Stimulated activated CD8-positive, alpha-beta memory T cell treated with anti-CD3 and anti-CD28 coated beads, Interleukin-15, amount 100 ng/mL, for 4 hours (primary cell): ENCODE results near the gene CD34.
"Not testable (repeated sequence)": the region's sequence is repeated elsewhere in the genome, so short reads cannot be mapped to it uniquely, and the experiment has no call there.

Source experiments
- DNase-seq, 2 donors: peaks; one replicate each; pipeline ENCODE4 v3.0.0-alpha.2; 2020; ENCODE audit warnings: low read depth in 2 of 2

Gene CD34

DNA sequence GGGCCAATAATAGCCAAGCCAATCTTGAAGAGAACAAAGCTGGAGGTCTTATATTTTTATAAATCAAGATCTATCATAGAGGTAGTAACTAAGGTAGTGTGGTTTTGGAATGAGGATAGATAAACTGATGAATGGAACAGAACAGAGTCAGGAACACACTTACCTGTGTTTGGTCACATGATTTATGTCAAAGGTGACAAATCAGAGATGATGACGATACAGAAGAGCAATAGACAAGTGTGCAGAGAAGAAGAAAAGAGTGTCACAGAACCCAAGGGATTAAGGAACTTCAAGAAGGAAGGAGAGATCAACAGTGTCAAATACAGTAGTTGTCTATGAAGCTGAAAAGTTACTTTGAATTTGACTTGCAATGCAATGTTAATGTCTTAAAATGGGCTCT, 16.1 kb upstream of the CD34 start:
- DNase-seq = no peak

- not testable (repeated sequence) for DNase-seq
Observed at GRCh38 chr1:207925969-207926368, 15.0 kb upstream of the CD34 start.

GRCh38 chr1:207925210-207925609, 14.3 kb upstream of the CD34 start:
- no peak for DNase-seq

GRCh38 chr1:207923561-207923960, 12.6 kb upstream of the CD34 start:
- DNase-seq = no peak

- no peak for DNase-seq
Observed at GRCh38 chr1:207923121-207923520, 12.2 kb upstream of the CD34 start.

- DNase-seq = no peak
Observed at GRCh38 chr1:207922554-207922953, 11.6 kb upstream of the CD34 start.

GRCh38 chr1:207921321-207921720, 10.4 kb upstream of the CD34 start:
- DNase-seq = no peak

GRCh38 chr1:207920444-207921021, 9.6 kb upstream of the CD34 start:
- DNase-seq = no peak

DNA sequence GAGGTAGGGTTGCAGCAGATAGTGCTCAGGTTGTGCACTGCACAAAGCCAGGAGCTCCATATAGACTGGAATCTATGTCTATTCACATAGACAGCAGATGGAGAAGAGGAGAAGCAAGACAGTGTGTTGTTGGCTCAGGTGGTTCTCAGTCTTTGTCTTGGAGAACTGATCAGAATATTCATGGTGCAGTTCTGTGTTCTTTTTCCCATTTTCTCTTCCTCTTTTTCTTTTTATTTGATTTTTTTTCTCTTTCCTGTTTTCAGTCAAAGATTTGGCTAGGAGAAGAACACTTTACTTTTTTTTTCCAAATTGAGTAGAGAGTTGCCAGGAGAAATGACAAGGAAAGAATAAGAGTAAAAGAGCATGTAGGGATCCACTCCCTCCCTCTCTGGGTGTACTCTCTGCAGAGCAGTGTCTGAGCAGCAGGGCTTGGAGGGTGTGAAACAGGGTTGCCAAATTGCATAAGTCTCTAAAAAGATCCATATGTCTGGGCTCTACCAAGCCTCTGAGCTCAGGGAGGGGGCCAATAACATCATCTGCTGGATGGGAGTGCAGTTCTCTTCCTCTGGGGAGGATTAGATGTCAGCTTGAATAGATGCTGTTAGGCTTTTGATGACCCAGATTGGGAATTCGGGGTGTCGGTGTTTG, 8.7 kb upstream of the CD34 start:
- no peak for DNase-seq

DNA sequence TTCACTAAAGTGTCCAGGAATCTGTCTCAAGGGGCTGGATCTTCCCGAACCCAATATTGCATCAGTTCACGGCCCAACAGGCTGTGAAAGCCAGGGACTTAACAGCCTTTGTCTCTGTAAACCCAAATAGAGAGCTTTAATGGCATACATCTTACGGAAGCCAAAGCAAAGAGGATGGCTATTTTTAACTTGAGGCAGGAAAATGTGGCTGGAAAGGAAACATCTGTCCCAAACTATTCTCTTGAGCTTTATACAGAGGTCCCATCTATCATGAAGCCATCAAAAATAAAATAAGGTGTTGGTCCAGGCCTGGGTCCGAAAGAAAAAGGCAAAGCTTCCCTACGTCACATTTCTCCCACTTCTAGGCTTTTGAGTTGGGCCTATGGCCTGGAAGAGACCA, 7.7 kb upstream of the CD34 start:
- DNase-seq = no peak

DNA sequence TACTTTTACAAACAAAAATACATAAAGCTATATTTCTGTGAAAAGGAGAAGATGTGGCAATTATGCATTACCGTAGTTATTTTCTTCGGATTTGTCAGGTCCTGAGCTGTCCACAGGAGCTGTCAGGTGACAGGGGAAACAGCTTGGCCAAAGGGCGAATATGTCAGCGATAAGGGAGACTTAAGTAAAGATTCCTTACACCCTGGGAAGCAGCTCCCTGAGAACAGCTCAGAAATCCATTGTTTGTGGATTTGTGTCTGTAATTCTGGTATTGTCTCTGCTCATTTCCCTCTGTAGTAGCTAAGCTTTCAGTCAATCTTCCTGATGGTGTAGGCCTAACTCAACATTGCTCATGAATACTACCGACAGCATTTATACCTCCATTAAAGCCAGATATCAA, 7.1 kb upstream of the CD34 start:
- DNase-seq = no peak

DNA sequence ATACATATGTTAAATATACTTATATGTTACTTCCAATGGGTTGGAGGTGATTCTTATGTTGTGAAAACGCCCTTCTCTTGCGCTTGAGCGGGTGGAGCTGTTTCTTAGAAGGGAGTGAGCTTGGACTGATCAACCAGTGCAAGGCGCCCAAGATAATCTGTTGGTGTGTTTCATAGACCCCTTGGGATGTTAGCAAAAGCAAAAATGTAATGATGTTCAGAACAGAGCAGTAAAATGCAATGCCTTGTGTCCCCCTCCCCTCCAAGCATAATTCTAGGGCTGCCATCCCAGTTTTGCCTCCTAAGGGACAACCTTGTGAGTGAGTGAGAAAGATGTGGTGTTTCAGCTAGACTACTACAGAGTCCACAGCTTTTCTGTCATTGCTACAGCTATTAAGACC, 6.2 kb upstream of the CD34 start:
- no peak for DNase-seq

DNA sequence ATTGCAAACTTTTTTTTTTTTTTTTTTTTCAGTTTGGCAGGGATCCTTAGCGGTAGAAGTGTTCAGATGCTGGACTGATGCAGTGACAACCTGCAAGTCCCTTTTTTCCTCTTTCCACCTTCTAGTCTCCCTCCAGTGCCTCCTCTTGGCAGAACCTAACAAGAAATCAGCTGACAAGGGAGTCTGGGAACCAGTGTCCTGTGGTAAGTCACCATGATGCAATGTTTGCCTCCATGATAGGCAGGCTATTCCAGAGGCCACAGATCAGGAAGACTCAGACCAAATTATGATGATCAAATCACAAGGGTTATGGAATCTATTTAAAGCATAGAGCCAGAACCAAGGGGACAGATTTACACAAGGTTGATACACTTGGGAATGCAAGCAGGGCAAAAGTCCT, 3.0 kb upstream of the CD34 start:
- no peak for DNase-seq

GRCh38 chr1:207911856-207912760, 1.2 kb upstream of the CD34 start:
- no peak for DNase-seq

DNA sequence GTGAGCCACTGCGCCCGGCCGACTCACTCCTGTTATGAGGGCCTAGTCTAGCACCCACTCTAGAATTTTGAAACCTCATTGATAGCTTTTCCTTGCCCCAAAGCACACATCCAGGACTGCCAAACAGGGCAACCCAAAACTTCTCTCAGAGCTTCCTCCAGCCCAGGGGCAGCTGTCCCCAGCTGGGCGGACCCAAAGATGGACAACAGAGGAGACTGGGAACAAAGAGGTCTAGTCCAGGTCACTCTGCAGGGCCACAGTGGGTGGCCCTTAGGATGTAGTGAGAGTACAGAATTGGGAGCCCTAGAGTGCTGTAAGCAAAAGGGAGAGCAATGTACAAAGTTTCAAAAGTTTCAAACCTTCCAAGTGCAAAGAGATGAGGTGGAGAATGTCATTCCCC, 1.2 kb downstream of the CD34 start:
- no peak for DNase-seq

- DNase-seq = no peak
Observed at GRCh38 chr1:207908107-207908734, 2.7 kb downstream of the CD34 start.

DNA sequence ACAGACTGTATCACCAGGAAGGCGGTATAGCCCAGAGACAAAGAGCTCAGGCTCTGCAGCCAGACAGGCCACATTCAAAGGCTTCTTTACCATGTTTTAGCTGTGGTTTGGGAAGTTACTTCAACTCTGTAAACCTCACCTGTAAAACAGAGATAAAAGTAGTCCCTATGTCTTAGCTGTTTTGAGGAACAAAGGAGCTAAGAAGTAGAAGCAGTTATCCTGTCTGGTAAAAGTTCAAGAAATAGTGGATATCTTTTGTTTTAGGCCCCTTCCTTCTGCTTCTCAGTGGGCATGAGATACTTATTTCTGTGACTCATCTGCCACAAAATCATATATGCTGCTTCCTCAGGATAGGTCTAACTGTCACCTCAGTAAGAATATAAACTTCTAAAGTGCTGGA, 6.5 kb downstream of the CD34 start:
- DNase-seq = no peak

DNA sequence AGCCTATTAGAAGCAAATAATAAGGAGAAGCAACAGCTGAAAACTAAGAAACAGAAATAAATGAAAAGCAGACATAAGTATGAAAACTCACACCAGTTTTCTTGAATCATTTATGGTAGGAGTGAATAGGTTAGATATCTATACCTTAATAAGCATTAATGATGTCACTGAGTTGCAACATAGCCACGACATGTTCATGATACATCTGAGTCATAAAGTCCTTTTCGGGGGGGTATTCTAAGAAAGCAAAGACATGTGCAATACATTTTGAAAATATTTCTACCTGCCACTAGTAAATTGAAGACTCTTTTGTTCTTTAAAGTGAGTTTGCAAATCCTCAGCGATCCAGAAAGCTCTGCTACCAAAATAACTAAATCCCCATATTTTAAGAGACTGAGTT, 7.2 kb downstream of the CD34 start:
- DNase-seq = no peak

DNA sequence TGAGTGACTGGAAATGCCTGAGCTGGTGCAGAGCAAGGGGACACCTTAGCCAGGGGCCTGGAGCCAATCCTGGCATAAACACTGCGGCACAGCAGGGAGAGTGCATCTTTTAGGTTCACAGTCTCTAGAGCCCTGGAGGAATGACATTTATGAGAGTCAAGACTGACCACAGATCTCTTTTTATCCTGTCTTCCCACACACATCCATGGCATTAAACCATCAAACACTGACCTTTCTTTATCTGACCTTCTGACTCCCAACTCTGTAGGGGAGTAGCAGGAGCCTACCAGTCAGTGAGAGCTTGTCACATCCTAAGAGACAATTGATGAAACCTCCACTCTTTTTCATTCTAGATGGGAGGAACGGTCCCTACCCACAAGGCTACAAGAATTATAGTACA, 7.9 kb downstream of the CD34 start:
- DNase-seq = no peak

- DNase-seq = no peak
Observed at GRCh38 chr1:207902566-207902965, 8.4 kb downstream of the CD34 start.

GRCh38 chr1:207901041-207901653, 9.8 kb downstream of the CD34 start:
- DNase-seq = no peak

DNA sequence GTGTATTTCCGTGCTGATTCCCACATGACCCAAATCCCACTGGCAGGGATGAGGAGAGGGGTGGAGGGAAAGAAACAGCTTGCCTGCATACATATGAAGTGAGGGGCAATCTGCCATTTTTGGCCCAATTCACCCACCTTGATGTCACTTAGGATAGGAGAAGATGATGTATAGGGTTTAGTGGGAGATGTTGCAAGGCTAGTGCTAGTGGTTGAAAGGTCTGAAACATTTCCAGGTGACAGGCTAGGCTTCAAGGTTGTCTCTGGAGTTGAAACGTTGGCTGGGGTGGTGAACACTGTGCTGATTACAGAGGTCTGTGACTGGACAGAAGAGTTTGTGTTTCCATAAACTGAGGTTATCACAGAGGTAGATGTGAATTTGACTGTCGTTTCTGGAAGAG, 12.1 kb downstream of the CD34 start:
- no peak for DNase-seq
